K562 (cell line): ENCODE measurements around the gene MADD. TPM values are rescaled to one million over a fixed set of nuclear protein-coding genes. Genes with fewer than 3 reads are reported as not detected.
A peak's percentile ranks its signal among the peaks of the same experiment; 100 is the strongest.

Experiments used
- ARID2 ChIP-seq: fragments of 450-650 bp; IDR thresholded peaks from 2 replicates; pipeline ENCODE4 v1.6.1; 2017; ENCODE audit warnings: antibody characterized with exemption, mild to moderate bottlenecking
- ATF1 ChIP-seq, 2 experiments: fragments of 450-650 bp in 1 of 2; IDR thresholded peaks; 2 replicates each; pipeline ENCODE4 v1.6.1; 2016; ENCODE audit warnings: missing compliant biosample characterization in 1 of 2, missing genetic modification characterization in 1 of 2
- BHLHE40 ChIP-seq: IDR thresholded peaks from 2 replicates; pipeline ENCODE4 v1.6.1; 2011; ENCODE audit warnings: low read length, improper control_type of control experiment
- CUX1 ChIP-seq: fragments of 200-800 bp; sonication (Bioruptor generic); IDR thresholded peaks from 2 replicates; pipeline ENCODE4 v1.6.1; 2016; ENCODE audit warnings: missing genetic modification characterization, missing compliant biosample characterization
- DLX4 ChIP-seq: fragments of 250-450 bp; sonication (Bioruptor Pico); IDR thresholded peaks from 2 replicates; pipeline ENCODE4 v1.6.1; 2021; ENCODE audit warnings: mild to moderate bottlenecking
- FUS ChIP-seq: fragments of 200-400 bp; formaldehyde crosslinking; optimal IDR thresholded peaks from 2 replicates; pipeline ENCODE3; 2017; ENCODE audit warnings: low read depth, low read length
- HDAC2 ChIP-seq: fragments of 450-650 bp; IDR thresholded peaks from 2 replicates; pipeline ENCODE4 v1.6.1; 2016; ENCODE audit warnings: mild to moderate bottlenecking
- MAFF ChIP-seq: IDR thresholded peaks from 2 replicates; pipeline ENCODE4 v1.6.1; 2012; ENCODE audit warnings: low read length, improper control_type of control experiment
- MAZ ChIP-seq, 2 experiments: fragments of 450-650 bp in 1 of 2; sonication (generic) in 1 of 2; formaldehyde crosslinking; IDR thresholded peaks in 1 of 2; conservative IDR thresholded peaks in 1 of 2; 2 replicates each; pipeline versions ENCODE4 v1.4.0 to v1.5.0; 2020; ENCODE audit warnings: mild to moderate bottlenecking in 1 of 2, missing genetic modification reagents in 1 of 2
- MYC ChIP-seq, 2 experiments: fragments of 250-450 bp in 1 of 2; sonication (Bioruptor Pico) in 1 of 2; IDR thresholded peaks; 2 replicates each; pipeline versions ENCODE4 v1.5.1 to v1.6.1; 2012 to 2021; ENCODE audit warnings: low read depth in 2 of 2, borderline replicate concordance in 1 of 2, improper control_type of control experiment in 1 of 2, low read length in 1 of 2, mild to moderate bottlenecking in 1 of 2, moderate library complexity in 1 of 2
- NCOA1 ChIP-seq: fragments of 450-650 bp; IDR thresholded peaks from 2 replicates; pipeline ENCODE4 v1.6.1; 2016; ENCODE audit warnings: low read depth
- NONO ChIP-seq, 2 experiments: fragments of 200-400 bp in 1 of 2; fragments of 450-650 bp in 1 of 2; formaldehyde crosslinking in 1 of 2; IDR thresholded peaks; 2 replicates each; pipeline ENCODE4 v1.6.1; 2017; ENCODE audit warnings: low read depth in 2 of 2, mild to moderate bottlenecking in 2 of 2, moderate library complexity in 2 of 2, low read length in 1 of 2
- TFAP4 ChIP-seq: sonication (generic); formaldehyde crosslinking; IDR thresholded peaks from 2 replicates; pipeline ENCODE4 v1.8.0; 2022; ENCODE audit warnings: missing genetic modification reagents, mild to moderate bottlenecking, moderate library complexity, borderline replicate concordance
- ZC3H11A ChIP-seq: IDR thresholded peaks from 2 replicates; pipeline ENCODE4 v1.6.1; 2012; ENCODE audit warnings: low read depth, low read length, improper control_type of control experiment
- ZNF79 ChIP-seq: fragments of 250-450 bp; sonication (Bioruptor Pico); IDR thresholded peaks from 2 replicates; pipeline ENCODE4 v1.4.0; 2020; ENCODE audit warnings: low read depth, mild to moderate bottlenecking, moderate library complexity
- polyA plus RNA-seq, 8 experiments: library from polyadenylated mRNA; depleted of rRNA in 4 of 8; stranded (reverse) in 5 of 8; unstranded in 3 of 8; fragments of >200 nt; fragmentation: Nextera tagmentation in 2 of 8; fragmentation: Illumina TruSeq in 1 of 8; extraction: Ambion mirVana in 2 of 8; extraction: Trizol in 1 of 8; gene quantifications; 2 replicates each; pipeline versions ENCODE4 v1.2.1 to v1.2.3, GENCODE V29; 2011 to 2014; ENCODE audit warnings: inconsistent platforms in 1 of 8, missing spikeins in 1 of 8
- total RNA-seq, 7 experiments: library from RNA; depleted of rRNA in 6 of 7; stranded (reverse); fragments of >200 nt in 6 of 7; fragmentation: Illumina TruSeq in 2 of 7; extraction: Trizol in 2 of 7; gene quantifications; 2 replicates each; pipeline versions ENCODE4 v1.2.1 to v1.2.3, GENCODE V29; 2011 to 2021; ENCODE audit warnings: low replicate concordance in 1 of 7
- TF ChIP-seq, protein P1 (sequence below): sonication (generic); formaldehyde crosslinking; IDR thresholded peaks from 2 replicates; pipeline ENCODE4 v1.8.0; 2023; ENCODE audit warnings: mild to moderate bottlenecking, missing genetic modification reagents

The MADD gene
- total and polyA plus RNA-seq, 9 of the 15 experiments (the other 6 are each of a cell fraction or from before 2014, with no cell fraction given), result 0.68 to 57.6 (median 33.6) TPM

- TF ChIP-seq CUX1 (CRISPR knock-in tag) (no peak), BHLHE40 (peak; percentile 48), NONO (IDR thresholded peaks at IDR 0.05; ENCODE audit: low read depth in 2 of 2, low read length in 1 of 2) (no peak), DLX4 (no peak), ZC3H11A (no peak), FUS (no peak), ZNF79 (CRISPR knock-in tag) (no peak), ATF1 (CRISPR knock-in tag; IDR thresholded peaks at IDR 0.05) (no peak), ATF1 (tag; IDR thresholded peaks at IDR 0.05) (no peak), TFAP4 (peak; percentile 81), MAFF (no peak), ARID2 (peak; percentile 94), NCOA1 (no peak), MYC (IDR thresholded peaks at IDR 0.05; ENCODE audit: low read depth, low read length) (peak; percentile 60), MYC (CRISPR knock-in tag; IDR thresholded peaks at IDR 0.05; ENCODE audit: borderline replicate concordance, low read depth) (no peak), HDAC2 (no peak), MAZ (CRISPR knock-in tag; conservative IDR thresholded peaks at IDR 0.05 in 1 of 2, IDR thresholded peaks at IDR 0.05 in 1 of 2) (peak; percentile 52 to 71; a peak in 3 of 4 replicates)
- TF ChIP-seq, protein P1, sequence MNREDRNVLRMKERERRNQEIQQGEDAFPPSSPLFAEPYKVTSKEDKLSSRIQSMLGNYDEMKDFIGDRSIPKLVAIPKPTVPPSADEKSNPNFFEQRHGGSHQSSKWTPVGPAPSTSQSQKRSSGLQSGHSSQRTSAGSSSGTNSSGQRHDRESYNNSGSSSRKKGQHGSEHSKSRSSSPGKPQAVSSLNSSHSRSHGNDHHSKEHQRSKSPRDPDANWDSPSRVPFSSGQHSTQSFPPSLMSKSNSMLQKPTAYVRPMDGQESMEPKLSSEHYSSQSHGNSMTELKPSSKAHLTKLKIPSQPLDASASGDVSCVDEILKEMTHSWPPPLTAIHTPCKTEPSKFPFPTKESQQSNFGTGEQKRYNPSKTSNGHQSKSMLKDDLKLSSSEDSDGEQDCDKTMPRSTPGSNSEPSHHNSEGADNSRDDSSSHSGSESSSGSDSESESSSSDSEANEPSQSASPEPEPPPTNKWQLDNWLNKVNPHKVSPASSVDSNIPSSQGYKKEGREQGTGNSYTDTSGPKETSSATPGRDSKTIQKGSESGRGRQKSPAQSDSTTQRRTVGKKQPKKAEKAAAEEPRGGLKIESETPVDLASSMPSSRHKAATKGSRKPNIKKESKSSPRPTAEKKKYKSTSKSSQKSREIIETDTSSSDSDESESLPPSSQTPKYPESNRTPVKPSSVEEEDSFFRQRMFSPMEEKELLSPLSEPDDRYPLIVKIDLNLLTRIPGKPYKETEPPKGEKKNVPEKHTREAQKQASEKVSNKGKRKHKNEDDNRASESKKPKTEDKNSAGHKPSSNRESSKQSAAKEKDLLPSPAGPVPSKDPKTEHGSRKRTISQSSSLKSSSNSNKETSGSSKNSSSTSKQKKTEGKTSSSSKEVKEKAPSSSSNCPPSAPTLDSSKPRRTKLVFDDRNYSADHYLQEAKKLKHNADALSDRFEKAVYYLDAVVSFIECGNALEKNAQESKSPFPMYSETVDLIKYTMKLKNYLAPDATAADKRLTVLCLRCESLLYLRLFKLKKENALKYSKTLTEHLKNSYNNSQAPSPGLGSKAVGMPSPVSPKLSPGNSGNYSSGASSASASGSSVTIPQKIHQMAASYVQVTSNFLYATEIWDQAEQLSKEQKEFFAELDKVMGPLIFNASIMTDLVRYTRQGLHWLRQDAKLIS, result 0 out of 2 replicates have a peak, but pooled peaks have one; percentile 44
Observed at GRCh38 chr11:47355283-47356128, 85.6 kb downstream of the MADD start (continued).
